ENCODE measurements around the gene CDC42. TPM values are rescaled to one million over a fixed set of nuclear protein-coding genes. Genes with fewer than 3 reads are reported as not detected.
A peak's percentile ranks its signal among the peaks of the same experiment; 100 is the strongest.
"Not testable (repeated sequence)": the region's sequence is repeated elsewhere in the genome, so short reads cannot be mapped to it uniquely, and the experiment has no call there.

CDC42 gene
- total and polyA plus RNA-seq, 2 experiments from 2014 or later, result 119 to 184 TPM

- TF ChIP-seq CREB1 (CRISPR knock-in tag; IDR thresholded peaks at IDR 0.05; ENCODE audit: low read depth), result peak; percentile 96
Measured at GRCh38 chr1:22052115-22053016, at the start of gene CDC42 (continued).

GRCh38 chr1:22002875-22003274 is 49.6 kb upstream of the CDC42 start:
- not testable (repeated sequence) for H3K79me2 ChIP-seq (replicated peaks; ENCODE audit: insufficient read depth); H3K9me3 Mint-ChIP-seq; H2AFZ ChIP-seq

GRCh38 chr1:22003959-22004358 is 48.5 kb upstream of the CDC42 start:
- not testable (repeated sequence) for H3K27me3 Mint-ChIP-seq (ENCODE audit: insufficient read depth, low read depth, poor library complexity); H3K4me3 Mint-ChIP-seq; H3K27ac ChIP-seq (ENCODE audit: low read depth); H3K9me2 ChIP-seq (ENCODE audit: insufficient read depth); H3K4me2 ChIP-seq; H3K4me3 ChIP-seq; H2AFZ ChIP-seq; H3K27me3 ChIP-seq (ENCODE audit: insufficient read depth); DNase-seq (ENCODE audit: low spot score); H3K79me2 ChIP-seq (replicated peaks; ENCODE audit: insufficient read depth); H3K36me3 ChIP-seq (ENCODE audit: insufficient read depth); ATAC-seq; H3K36me3 Mint-ChIP-seq (ENCODE audit: low read depth); H4K20me1 ChIP-seq (replicated peaks; ENCODE audit: insufficient read depth); H3K27ac Mint-ChIP-seq; H3K4me1 ChIP-seq (ENCODE audit: insufficient read depth); H3K4me1 Mint-ChIP-seq; H3K9me3 Mint-ChIP-seq; H3F3A ChIP-seq (replicated peaks; ENCODE audit: low read depth)

More at GRCh38 chr1:22002875-22003274, 49.6 kb upstream of the CDC42 start:
- H3K36me3 Mint-ChIP-seq (ENCODE audit: low read depth); H3K4me2 ChIP-seq; H3K4me1 ChIP-seq (ENCODE audit: insufficient read depth); H3K9me2 ChIP-seq (ENCODE audit: insufficient read depth); H4K20me1 ChIP-seq (replicated peaks; ENCODE audit: insufficient read depth); H3K4me3 Mint-ChIP-seq; DNase-seq (ENCODE audit: low spot score); ATAC-seq; H3K4me3 ChIP-seq; H3K27ac ChIP-seq (ENCODE audit: low read depth); H3F3A ChIP-seq (replicated peaks; ENCODE audit: low read depth); H3K36me3 ChIP-seq (ENCODE audit: insufficient read depth); H3K4me1 Mint-ChIP-seq; H3K27me3 Mint-ChIP-seq (ENCODE audit: insufficient read depth, low read depth, poor library complexity); H3K27me3 ChIP-seq (ENCODE audit: insufficient read depth); H3K27ac Mint-ChIP-seq: not testable (repeated sequence)

- not testable (repeated sequence) for H3K4me1 ChIP-seq (ENCODE audit: insufficient read depth); H2AFZ ChIP-seq; H3K27me3 Mint-ChIP-seq (ENCODE audit: insufficient read depth, low read depth, poor library complexity); H3K36me3 Mint-ChIP-seq (ENCODE audit: low read depth); H3K27ac Mint-ChIP-seq; H3K9me3 Mint-ChIP-seq; H4K20me1 ChIP-seq (replicated peaks; ENCODE audit: insufficient read depth); H3K79me2 ChIP-seq (replicated peaks; ENCODE audit: insufficient read depth); H3K4me3 ChIP-seq; H3K4me3 Mint-ChIP-seq; H3K27ac ChIP-seq (ENCODE audit: low read depth); H3F3A ChIP-seq (replicated peaks; ENCODE audit: low read depth); H3K36me3 ChIP-seq (ENCODE audit: insufficient read depth); H3K4me2 ChIP-seq; H3K4me1 Mint-ChIP-seq; H3K9me2 ChIP-seq (ENCODE audit: insufficient read depth); H3K27me3 ChIP-seq (ENCODE audit: insufficient read depth)
- DNase-seq (ENCODE audit: low spot score) (peak; percentile 85), ATAC-seq (peak; percentile 98)
- peak; percentile 50 to 64 for TF ChIP-seq CTCF (conservative IDR thresholded peaks at IDR 0.05; ENCODE audit: low read depth in 2 of 2)
Measured at GRCh38 chr1:22005261-22006149, 47.0 kb upstream of the CDC42 start.

GRCh38 chr1:22006736-22007135 is 45.8 kb upstream of the CDC42 start:
- H3K27ac Mint-ChIP-seq; H4K20me1 ChIP-seq (replicated peaks; ENCODE audit: insufficient read depth); H3K27me3 Mint-ChIP-seq (ENCODE audit: insufficient read depth, low read depth, poor library complexity); H3K4me1 Mint-ChIP-seq; H3K27me3 ChIP-seq (ENCODE audit: insufficient read depth); H3K27ac ChIP-seq (ENCODE audit: low read depth); H3K4me3 ChIP-seq; H3K4me3 Mint-ChIP-seq; H3K36me3 Mint-ChIP-seq (ENCODE audit: low read depth); H3K9me2 ChIP-seq (ENCODE audit: insufficient read depth); H3F3A ChIP-seq (replicated peaks; ENCODE audit: low read depth); H2AFZ ChIP-seq; H3K4me1 ChIP-seq (ENCODE audit: insufficient read depth); H3K79me2 ChIP-seq (replicated peaks; ENCODE audit: insufficient read depth); DNase-seq (ENCODE audit: low spot score); ATAC-seq; H3K9me3 Mint-ChIP-seq; H3K36me3 ChIP-seq (ENCODE audit: insufficient read depth); H3K4me2 ChIP-seq: not testable (repeated sequence)

GRCh38 chr1:22007262-22007661 is 45.2 kb upstream of the CDC42 start:
- H3K4me1 ChIP-seq (ENCODE audit: insufficient read depth); H3K36me3 Mint-ChIP-seq (ENCODE audit: low read depth); H3K27ac ChIP-seq (ENCODE audit: low read depth); H3K36me3 ChIP-seq (ENCODE audit: insufficient read depth); H2AFZ ChIP-seq; H3K4me2 ChIP-seq; H4K20me1 ChIP-seq (replicated peaks; ENCODE audit: insufficient read depth); H3K4me1 Mint-ChIP-seq; H3K27me3 Mint-ChIP-seq (ENCODE audit: insufficient read depth, low read depth, poor library complexity); H3K79me2 ChIP-seq (replicated peaks; ENCODE audit: insufficient read depth); H3K9me2 ChIP-seq (ENCODE audit: insufficient read depth); H3K27me3 ChIP-seq (ENCODE audit: insufficient read depth); DNase-seq (ENCODE audit: low spot score); H3K27ac Mint-ChIP-seq; H3K4me3 Mint-ChIP-seq; H3K9me3 Mint-ChIP-seq; ATAC-seq; H3F3A ChIP-seq (replicated peaks; ENCODE audit: low read depth); H3K4me3 ChIP-seq: not testable (repeated sequence)
